BLaER1 treated with 17β-estradiol and CSF1 and Interleukin-3, amounts not matched to agents 10 nM and 100 nM (cell line): ENCODE data around the gene EPHA7.
A peak's percentile ranks its signal among the peaks of the same experiment; 100 is the strongest.

ENCODE experiments used
- H3K27ac ChIP-seq, 11 experiments: shearing (Covaris generic); formaldehyde crosslinking; 2 replicates each; pipeline ENCODE4 v1.8.1; 2022
- H3K27me3 ChIP-seq, 11 experiments: shearing (Covaris generic); formaldehyde crosslinking; 2 replicates each; pipeline ENCODE4 v1.8.1; 2022
- H3K36me3 ChIP-seq, 11 experiments: shearing (Covaris generic); formaldehyde crosslinking; 2 replicates each; pipeline ENCODE4 v1.8.1; 2022
- H3K4me1 ChIP-seq, 10 experiments: shearing (Covaris generic); formaldehyde crosslinking; 2 replicates each; pipeline ENCODE4 v1.8.1; 2022
- H3K4me2 ChIP-seq, 11 experiments: shearing (Covaris generic); formaldehyde crosslinking; 2 replicates each; pipeline ENCODE4 v1.8.1; 2022
- H3K4me3 ChIP-seq, 10 experiments: shearing (Covaris generic); formaldehyde crosslinking; 2 replicates each; pipeline ENCODE4 v1.8.1; 2022
- H3K9ac ChIP-seq, 11 experiments: shearing (Covaris generic); formaldehyde crosslinking; 2 replicates each; pipeline ENCODE4 v1.8.1; 2022
- H3K9me3 ChIP-seq, 11 experiments: shearing (Covaris generic); formaldehyde crosslinking; replicated peaks in 1 of 11; 2 replicates each; pipeline ENCODE4 v1.8.1; 2022
- H4K20me1 ChIP-seq, 11 experiments: shearing (Covaris generic); formaldehyde crosslinking; 2 replicates each; pipeline ENCODE4 v1.8.1; 2022
- Cebpa-rat ChIP-seq, 11 experiments: shearing (Covaris generic); IDR thresholded peaks; 2 replicates each; pipeline ENCODE4 v1.8.1; 2022

EPHA7 gene

DNA sequence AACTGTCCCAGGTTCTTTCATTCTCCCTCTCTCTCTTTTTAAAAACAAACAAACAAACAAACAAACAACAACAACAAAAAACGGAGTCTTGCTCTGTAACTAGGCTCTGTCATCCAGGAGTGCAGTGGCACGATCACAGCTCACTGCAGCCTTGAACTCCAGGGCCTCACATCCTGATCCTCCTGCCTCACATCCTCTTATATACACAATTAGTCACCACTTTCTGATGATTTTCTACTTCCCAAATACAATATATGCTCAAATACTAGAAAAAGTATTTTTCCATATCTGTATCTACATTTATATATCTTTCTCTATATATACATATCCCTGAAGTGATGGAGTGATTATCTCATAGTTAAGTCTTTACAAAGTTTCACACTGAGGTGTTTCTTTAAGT, 170.7 kb downstream of the EPHA7 start:
- Histone ChIP-seq H3K4me2 (no peak overlapping the region), H3K4me1 (no peaks in the 10 kb centered on the region), H3K4me3 (no peak overlapping the region), H3K27ac (no peak overlapping the region), H3K9me3 (no peaks in the 10 kb centered on the region), H4K20me1 (no peaks in the 10 kb centered on the region), H3K27me3 (no peaks in the 10 kb centered on the region), H3K36me3 (no peaks in the 10 kb centered on the region), H3K9ac (no peak overlapping the region)
- TF ChIP-seq Cebpa-rat (IDR thresholded peaks at IDR 0.05): no peak

DNA sequence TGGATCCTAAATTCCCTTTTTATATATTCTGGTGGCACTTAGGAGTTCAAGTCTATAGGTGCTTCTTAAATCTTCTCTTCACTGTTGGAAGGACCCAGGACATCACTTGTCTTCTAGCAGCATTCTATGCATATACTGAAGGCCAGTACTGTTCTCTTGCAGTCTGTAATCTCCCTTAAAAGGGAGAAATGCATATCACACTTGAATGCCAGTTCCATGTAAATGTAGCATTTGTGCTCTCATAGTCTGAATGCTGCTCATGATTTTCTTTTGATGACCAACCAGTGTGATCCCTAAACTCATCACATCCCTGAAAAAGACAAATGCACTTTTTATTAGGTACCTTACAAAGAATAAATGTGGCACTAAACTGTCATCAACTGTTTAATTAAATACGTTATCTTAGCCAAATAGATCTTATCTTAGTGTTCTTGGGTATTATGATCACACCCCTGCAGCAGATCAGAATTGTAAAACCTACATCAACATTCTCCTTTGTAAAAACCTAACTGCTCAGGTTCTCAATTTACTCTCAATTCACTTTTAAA, 176.1 kb downstream of the EPHA7 start:
- no peak overlapping the region for H3K9ac ChIP-seq
- no peaks in the 10 kb centered on the region for H3K27me3 ChIP-seq
- no peaks in the 10 kb centered on the region for H3K9me3 ChIP-seq
- no peaks in the 10 kb centered on the region for H3K36me3 ChIP-seq
- no peak overlapping the region for H3K27ac ChIP-seq
- no peak for TF ChIP-seq Cebpa-rat (IDR thresholded peaks at IDR 0.05)
- H3K4me2 ChIP-seq: no peak overlapping the region
- no peak overlapping the region for H3K4me3 ChIP-seq
- H4K20me1 ChIP-seq: no peaks in the 10 kb centered on the region
- no peaks in the 10 kb centered on the region for H3K4me1 ChIP-seq

DNA sequence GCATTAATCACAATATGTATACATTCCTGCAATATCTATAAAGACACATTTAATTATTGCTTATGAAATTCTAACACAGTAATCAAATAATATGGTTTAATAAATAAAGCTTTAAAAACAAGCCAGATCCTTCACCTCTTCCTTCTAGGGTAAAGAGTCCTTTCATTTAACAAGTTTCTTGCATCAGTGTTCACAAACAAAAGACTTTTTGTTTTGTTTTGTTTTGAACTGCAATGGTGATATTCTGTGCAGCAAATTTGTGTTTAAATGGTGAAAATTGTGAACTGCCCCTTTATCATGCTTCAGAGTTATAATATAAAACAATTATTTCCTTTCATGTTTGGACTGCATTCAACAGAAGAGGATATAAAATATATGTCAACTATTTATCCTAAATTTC, 177.3 kb downstream of the EPHA7 start:
- H3K9me3 ChIP-seq: no peaks in the 10 kb centered on the region
- H3K27ac ChIP-seq: no peak overlapping the region
- no peaks in the 10 kb centered on the region for H3K36me3 ChIP-seq
- no peak overlapping the region for H3K9ac ChIP-seq
- no peaks in the 10 kb centered on the region for H4K20me1 ChIP-seq
- H3K4me1 ChIP-seq: no peaks in the 10 kb centered on the region
- TF ChIP-seq Cebpa-rat (IDR thresholded peaks at IDR 0.05): no peak
- no peak overlapping the region for H3K4me3 ChIP-seq
- no peak overlapping the region for H3K4me2 ChIP-seq
- H3K27me3 ChIP-seq: no peaks in the 10 kb centered on the region

DNA sequence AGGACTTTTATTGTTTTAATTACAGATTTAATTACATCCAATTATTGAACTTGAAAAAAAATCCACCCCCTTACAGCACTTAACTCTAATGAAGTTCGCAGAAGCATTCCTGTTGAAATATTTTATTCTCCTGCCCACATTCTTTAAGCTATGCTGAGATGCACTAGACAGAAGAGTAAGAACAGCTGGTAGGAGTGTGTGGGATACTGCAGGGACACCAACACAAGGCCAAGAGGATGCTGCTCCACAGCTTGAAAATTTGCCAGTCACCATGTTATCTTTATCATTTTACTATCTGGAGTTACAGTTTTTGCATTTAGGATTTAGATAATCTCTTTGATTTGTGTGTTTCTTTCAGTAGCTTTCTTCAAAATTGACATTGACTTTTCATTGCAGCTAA, 180.7 kb downstream of the EPHA7 start:
- TF ChIP-seq Cebpa-rat (IDR thresholded peaks at IDR 0.05): no peak
- no peak overlapping the region for H3K4me3 ChIP-seq

DNA sequence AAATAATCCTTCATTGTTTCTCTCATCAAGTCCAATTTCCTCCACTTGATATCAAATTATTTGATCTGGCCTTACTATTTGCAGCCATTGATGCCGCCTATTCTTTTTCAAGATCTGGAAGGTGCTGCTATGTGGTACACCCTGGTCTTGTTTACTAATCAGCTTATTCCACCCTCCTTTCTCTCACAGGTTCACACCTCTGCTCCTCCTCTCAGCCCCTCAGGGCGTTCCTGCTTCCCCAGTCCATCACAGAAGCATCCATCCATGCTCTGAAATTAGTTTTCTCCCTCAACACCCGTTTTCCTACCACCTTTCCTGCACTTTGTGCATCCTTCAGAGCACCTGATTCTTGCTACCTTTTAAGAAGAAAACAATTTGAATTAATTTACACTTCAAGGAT, 183.6 kb downstream of the EPHA7 start:
- H3K4me1 ChIP-seq: no peaks in the 10 kb centered on the region
- H3K36me3 ChIP-seq: no peaks in the 10 kb centered on the region
- H3K9ac ChIP-seq: no peak overlapping the region
- no peak overlapping the region for H3K4me2 ChIP-seq
- H3K4me3 ChIP-seq: no peak overlapping the region
- H3K9me3 ChIP-seq: no peaks in the 10 kb centered on the region
- TF ChIP-seq Cebpa-rat (IDR thresholded peaks at IDR 0.05): no peak
- no peaks in the 10 kb centered on the region for H3K27me3 ChIP-seq
- no peaks in the 10 kb centered on the region for H4K20me1 ChIP-seq
- no peak overlapping the region for H3K27ac ChIP-seq

More for the DNA sequence above, 180.7 kb downstream of the EPHA7 start:
- Histone ChIP-seq H3K9ac (no peak overlapping the region), H3K4me1 (no peaks in the 10 kb centered on the region), H3K9me3 (no peaks in the 10 kb centered on the region), H3K27ac (no peak overlapping the region), H3K4me2 (no peak overlapping the region), H4K20me1 (no peaks in the 10 kb centered on the region), H3K36me3 (no peaks in the 10 kb centered on the region), H3K27me3 (no peaks in the 10 kb centered on the region)

DNA sequence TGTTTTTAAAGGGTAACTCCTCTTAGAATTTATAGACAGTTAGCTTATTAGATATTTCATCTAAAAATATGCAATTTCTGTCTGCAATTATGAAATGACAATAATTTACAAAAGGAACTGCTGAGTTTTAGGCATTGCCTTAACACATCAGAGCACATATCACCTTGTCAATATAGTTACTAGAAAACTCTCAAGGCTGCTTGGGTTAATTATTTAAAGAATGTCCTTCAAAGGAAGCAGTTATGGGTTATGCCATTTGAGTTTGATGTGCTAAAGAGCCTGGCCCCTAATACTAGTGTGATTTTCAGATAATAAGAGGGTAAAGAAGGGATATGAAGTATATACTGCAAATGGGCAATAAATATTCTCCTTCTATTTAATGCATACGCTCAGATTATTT, 192.5 kb downstream of the EPHA7 start:
- no peak overlapping the region for H3K4me2 ChIP-seq
- H3K9ac ChIP-seq: no peak overlapping the region
- H3K4me1 ChIP-seq: no peaks in the 10 kb centered on the region
- H3K4me3 ChIP-seq: no peak overlapping the region
- no peaks in the 10 kb centered on the region for H4K20me1 ChIP-seq
- no peaks in the 10 kb centered on the region for H3K9me3 ChIP-seq
- no peaks in the 10 kb centered on the region for H3K27me3 ChIP-seq
- no peak overlapping the region for H3K27ac ChIP-seq
- no peak for TF ChIP-seq Cebpa-rat (IDR thresholded peaks at IDR 0.05)
- no peaks in the 10 kb centered on the region for H3K36me3 ChIP-seq

DNA sequence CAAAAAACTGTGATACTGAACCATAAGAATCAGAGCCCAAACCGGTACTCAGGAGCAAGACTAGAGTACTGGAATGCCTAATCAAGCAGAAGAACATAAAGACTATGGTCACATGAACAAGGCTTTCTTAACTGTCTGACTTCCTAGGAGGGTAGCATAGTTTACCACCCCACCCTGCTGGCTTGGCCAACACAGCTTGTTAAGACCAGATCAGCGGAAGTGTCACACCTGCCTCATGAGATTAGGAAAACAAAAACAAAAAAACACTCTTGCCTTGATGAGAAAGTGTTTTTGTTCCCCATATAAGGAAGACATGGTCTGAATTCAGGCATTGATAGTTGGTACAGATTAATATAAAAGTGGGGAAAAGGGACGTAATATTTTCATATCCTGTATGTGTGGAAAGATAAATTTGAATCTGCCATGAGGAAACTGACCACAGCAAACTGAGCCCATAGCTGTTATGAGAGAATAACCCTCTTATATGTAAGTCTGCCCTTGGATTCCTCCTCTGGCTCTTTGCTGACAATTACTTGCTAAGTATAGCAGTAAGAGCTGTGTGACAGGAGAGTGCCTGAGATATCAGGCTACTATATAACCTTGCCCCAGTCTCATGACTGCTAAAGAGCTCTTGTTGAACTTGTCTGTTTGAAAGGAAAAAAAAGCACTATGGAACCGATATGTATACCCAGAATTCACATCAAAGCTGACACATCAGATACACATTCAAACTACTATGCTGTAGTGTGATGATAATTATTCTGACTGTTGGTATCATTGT, 197.1 kb downstream of the EPHA7 start:
- Histone ChIP-seq H3K4me3 (no peak overlapping the region), H3K36me3 (no peaks in the 10 kb centered on the region), H3K4me2 (no peak overlapping the region), H3K9ac (no peak overlapping the region), H3K4me1 (no peaks in the 10 kb centered on the region), H4K20me1 (no peaks in the 10 kb centered on the region), H3K27ac (no peak overlapping the region), H3K27me3 (no peaks in the 10 kb centered on the region), H3K9me3 (no peaks in the 10 kb centered on the region)
- no peak for TF ChIP-seq Cebpa-rat (IDR thresholded peaks at IDR 0.05)

DNA sequence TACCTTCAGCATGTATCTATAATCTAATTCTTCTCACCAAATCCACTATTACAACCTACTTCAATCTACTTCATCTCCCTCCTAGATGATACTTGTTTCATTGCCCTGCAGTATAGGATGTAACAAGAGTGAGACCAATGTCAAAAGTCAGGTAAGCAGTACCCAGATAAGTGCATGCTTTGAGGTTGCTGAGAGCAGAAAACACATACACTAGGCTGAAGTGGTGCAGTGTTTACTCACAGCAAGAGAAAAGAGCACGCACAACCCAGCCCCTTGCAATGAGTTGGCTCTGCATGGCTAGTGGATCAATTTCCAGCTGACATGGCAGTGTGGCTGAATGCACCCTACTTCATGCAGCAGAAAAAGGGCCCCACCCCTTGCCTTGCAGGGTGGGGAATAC, 199.9 kb downstream of the EPHA7 start:
- peaks cover 0 to 13% (median 0%) of the 10 kb centered on the region in 11 experiments; a peak in 4 of 22 replicates for H3K9me3 ChIP-seq
- no peaks in the 10 kb centered on the region for H3K27me3 ChIP-seq
- H3K4me1 ChIP-seq: no peaks in the 10 kb centered on the region
- no peak for TF ChIP-seq Cebpa-rat (IDR thresholded peaks at IDR 0.05)
- H3K4me2 ChIP-seq: no peak overlapping the region
- no peak overlapping the region for H3K27ac ChIP-seq
- H3K36me3 ChIP-seq: no peaks in the 10 kb centered on the region
- no peak overlapping the region for H3K4me3 ChIP-seq
- no peak overlapping the region for H3K9ac ChIP-seq
- no peaks in the 10 kb centered on the region for H4K20me1 ChIP-seq

DNA sequence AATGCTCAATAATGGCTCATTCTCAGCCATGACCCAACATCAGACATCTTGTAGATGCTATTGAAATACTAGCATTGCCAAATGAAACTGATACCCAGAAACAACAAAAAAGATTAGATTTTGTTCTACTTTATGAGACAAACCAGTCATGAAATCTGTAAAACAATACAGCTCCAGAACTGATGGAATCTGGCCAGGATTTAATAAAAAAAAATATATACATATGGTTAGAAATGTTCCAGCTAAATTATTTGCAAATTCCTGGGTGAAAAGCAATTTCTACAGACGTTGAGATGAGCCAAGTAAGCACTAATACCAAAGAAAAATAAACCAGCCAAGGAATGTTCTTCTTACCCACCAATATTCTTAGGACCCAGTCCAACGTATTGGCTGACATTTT, 201.3 kb downstream of the EPHA7 start:
- H3K4me1 ChIP-seq: peaks cover 0 to 5% (median 4%) of the 10 kb centered on the region in 10 experiments; a peak in 15 of 20 replicates
- H3K9ac ChIP-seq: no peak overlapping the region
- H4K20me1 ChIP-seq: no peaks in the 10 kb centered on the region
- H3K4me2 ChIP-seq: no peak overlapping the region
- no peaks in the 10 kb centered on the region for H3K27me3 ChIP-seq
- H3K4me3 ChIP-seq: no peak overlapping the region
- peaks cover 0 to 13% (median 0%) of the 10 kb centered on the region in 11 experiments; a peak in 4 of 22 replicates for H3K9me3 ChIP-seq
- H3K36me3 ChIP-seq: no peaks in the 10 kb centered on the region
- no peak for TF ChIP-seq Cebpa-rat (IDR thresholded peaks at IDR 0.05)
- no peak overlapping the region for H3K27ac ChIP-seq

DNA sequence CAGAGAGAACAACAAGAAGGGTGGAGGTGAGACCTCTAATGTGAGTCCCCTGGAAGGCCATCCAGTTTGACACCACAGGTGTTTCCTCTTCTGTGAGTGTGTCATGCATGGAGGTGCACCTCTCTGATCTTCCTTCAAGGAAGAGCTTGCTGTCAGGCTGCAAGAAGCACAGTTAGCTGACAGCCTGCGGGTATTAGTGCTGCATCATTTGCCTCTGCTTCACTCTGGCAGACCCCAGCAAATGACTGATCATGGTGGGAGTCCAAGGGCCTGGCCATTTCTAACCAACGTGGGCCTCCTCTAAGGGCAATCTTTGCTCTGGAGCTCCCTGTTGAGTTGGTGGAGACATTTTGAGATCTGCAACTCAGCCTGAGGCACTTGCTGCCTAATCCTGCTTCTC, 206.3 kb downstream of the EPHA7 start:
- Histone ChIP-seq H3K27ac (no peak overlapping the region), H3K27me3 (no peaks in the 10 kb centered on the region), H3K4me2 (peak overlapping the region in 7 of 11 experiments; percentile 51 to 71 (median 65); a peak in 16 of 22 replicates), H3K9ac (no peak overlapping the region), H3K4me3 (no peak overlapping the region), H3K9me3 (peaks cover 0 to 13% (median 0%) of the 10 kb centered on the region in 11 experiments; a peak in 4 of 22 replicates), H3K4me1 (peaks cover 0 to 11% (median 8%) of the 10 kb centered on the region in 10 experiments; a peak in 15 of 20 replicates), H4K20me1 (no peaks in the 10 kb centered on the region), H3K36me3 (no peaks in the 10 kb centered on the region)
- TF ChIP-seq Cebpa-rat (IDR thresholded peaks at IDR 0.05): no peak
